ENCODE measurements around the gene WDFY2.

GRCh38 chr13:51698352-51698751 lies 114.1 kb downstream of the WDFY2 start:
- TF ChIP-seq POLR2AphosphoS5 (IDR thresholded peaks at IDR 0.05), result no peak
- TF ChIP-seq CTCF (IDR thresholded peaks at IDR 0.05), result no peak
- no peak for TF ChIP-seq EP300 (IDR thresholded peaks at IDR 0.05)
